ENCODE data around the gene SFXN4.

GRCh38 chr10:119140603-119141245 lies 24.8 kb downstream of the SFXN4 start:
- no peak for TF ChIP-seq POLR2AphosphoS5 (IDR thresholded peaks at IDR 0.05)
- no peak for TF ChIP-seq CTCF (IDR thresholded peaks at IDR 0.05)
- TF ChIP-seq POLR2A (IDR thresholded peaks at IDR 0.05): no peak

Data from gastroesophageal sphincter (tissue), 3 donors.